ENCODE measurements around the gene TMEM39A. TPM values are rescaled to one million over a fixed set of nuclear protein-coding genes. Genes with fewer than 3 reads are reported as not detected.

The TMEM39A gene
- total and polyA plus RNA-seq, 2 donors (not counting 1 experiment from before 2014, with no cell fraction given), result 48.0 to 59.0 TPM

DNA sequence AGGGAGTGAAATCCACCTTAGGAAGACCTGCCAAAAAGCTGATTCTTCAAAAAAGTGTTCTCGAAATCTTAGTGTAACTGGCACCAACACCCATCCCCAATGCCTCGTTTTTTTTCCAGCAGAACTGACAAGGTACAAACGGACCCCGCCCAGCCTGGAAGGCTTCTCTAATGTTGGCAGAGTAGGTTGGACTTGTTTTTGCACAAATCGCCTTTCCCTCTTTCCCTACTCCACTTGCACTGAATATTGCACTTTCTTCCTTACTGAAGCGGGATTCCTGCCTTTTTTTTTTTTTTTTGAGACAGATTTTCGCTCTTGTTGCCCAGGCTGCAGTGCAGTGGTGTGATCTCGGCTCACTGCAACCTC, 34.4 kb upstream of the TMEM39A start:
- peak overlapping the region; percentile 83 for H3K27ac ChIP-seq (ENCODE audit: insufficient read depth, low read length)
- H3K9ac ChIP-seq (ENCODE audit: insufficient read depth, low read length), result peak overlapping the region; percentile 60
- H3K36me3 ChIP-seq (ENCODE audit: control insufficient read depth, insufficient read depth, low read length), result no peaks in the 10 kb centered on the region
- H3K4me3 ChIP-seq (replicated peaks in 1 of 4; ENCODE audit: control extremely low read depth in 1 of 4, insufficient read depth in 1 of 4, low read depth in 3 of 4, low read length in 4 of 4), result peak overlapping the region; percentile 54 to 99 (median 77)
- H3K79me2 ChIP-seq (ENCODE audit: control insufficient read depth, insufficient read depth, low read length), result peaks cover 17% of the 10 kb centered on the region
- peak overlapping the region; percentile 25 for H2AFZ ChIP-seq (ENCODE audit: low read length)
- DNase-seq (ENCODE audit: low read depth in 2 of 2), result peak; percentile 29 to 38
- H3K4me2 ChIP-seq (ENCODE audit: extremely low read depth, insufficient read depth, low read length), result peak overlapping the region; percentile 81
- TF ChIP-seq, protein P1, sequence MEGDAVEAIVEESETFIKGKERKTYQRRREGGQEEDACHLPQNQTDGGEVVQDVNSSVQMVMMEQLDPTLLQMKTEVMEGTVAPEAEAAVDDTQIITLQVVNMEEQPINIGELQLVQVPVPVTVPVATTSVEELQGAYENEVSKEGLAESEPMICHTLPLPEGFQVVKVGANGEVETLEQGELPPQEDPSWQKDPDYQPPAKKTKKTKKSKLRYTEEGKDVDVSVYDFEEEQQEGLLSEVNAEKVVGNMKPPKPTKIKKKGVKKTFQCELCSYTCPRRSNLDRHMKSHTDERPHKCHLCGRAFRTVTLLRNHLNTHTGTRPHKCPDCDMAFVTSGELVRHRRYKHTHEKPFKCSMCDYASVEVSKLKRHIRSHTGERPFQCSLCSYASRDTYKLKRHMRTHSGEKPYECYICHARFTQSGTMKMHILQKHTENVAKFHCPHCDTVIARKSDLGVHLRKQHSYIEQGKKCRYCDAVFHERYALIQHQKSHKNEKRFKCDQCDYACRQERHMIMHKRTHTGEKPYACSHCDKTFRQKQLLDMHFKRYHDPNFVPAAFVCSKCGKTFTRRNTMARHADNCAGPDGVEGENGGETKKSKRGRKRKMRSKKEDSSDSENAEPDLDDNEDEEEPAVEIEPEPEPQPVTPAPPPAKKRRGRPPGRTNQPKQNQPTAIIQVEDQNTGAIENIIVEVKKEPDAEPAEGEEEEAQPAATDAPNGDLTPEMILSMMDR (conservative IDR thresholded peaks at IDR 0.05 in 1 of 2, IDR thresholded peaks at IDR 0.05 in 1 of 2; ENCODE audit: low read depth in 1 of 2, low read length in 2 of 2), result no peak
- no peak for TF ChIP-seq EZH2 (IDR thresholded peaks at IDR 0.05; ENCODE audit: low read length, missing control alignments)
- H3K9me3 ChIP-seq (ENCODE audit: control insufficient read depth, insufficient read depth, low read depth, low read length), result no peaks in the 10 kb centered on the region
- peaks cover 3% of the 10 kb centered on the region for H3K4me1 ChIP-seq (ENCODE audit: control insufficient read depth, extremely low read depth, insufficient read depth, low read length)
- no peaks in the 10 kb centered on the region for H4K20me1 ChIP-seq (ENCODE audit: control insufficient read depth, extremely low read depth, insufficient read depth, low read length)
- H3K27me3 ChIP-seq (ENCODE audit: control insufficient read depth, insufficient read depth, low read length), result no peaks in the 10 kb centered on the region

DNA sequence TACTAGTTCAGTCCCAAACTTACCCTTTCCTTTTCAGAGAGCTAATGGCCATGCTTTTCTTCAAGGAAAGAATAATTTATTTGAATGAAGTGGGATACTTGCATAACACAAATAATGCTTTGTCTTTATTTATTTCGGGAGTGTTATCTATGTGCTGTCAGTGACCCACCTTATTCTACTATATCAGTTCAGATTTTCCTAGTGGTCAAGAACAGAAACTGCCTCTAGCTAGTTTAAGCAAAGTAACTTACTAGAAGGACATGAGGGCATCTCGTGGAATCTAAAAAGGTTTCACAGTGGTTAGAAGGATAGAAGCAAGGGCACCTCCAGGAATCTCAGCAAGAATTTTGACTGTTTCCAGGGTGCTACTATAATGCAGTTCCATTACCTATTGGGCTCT, 31.2 kb upstream of the TMEM39A start:
- no peaks in the 10 kb centered on the region for H4K20me1 ChIP-seq (ENCODE audit: control insufficient read depth, extremely low read depth, insufficient read depth, low read length)
- no peaks in the 10 kb centered on the region for H3K9me3 ChIP-seq (ENCODE audit: control insufficient read depth, insufficient read depth, low read depth, low read length)
- H3K79me2 ChIP-seq (ENCODE audit: control insufficient read depth, insufficient read depth, low read length), result peaks cover 9% of the 10 kb centered on the region
- DNase-seq (ENCODE audit: low read depth in 2 of 2), result no peak
- H3K36me3 ChIP-seq (ENCODE audit: control insufficient read depth, insufficient read depth, low read length), result no peaks in the 10 kb centered on the region
- no peak overlapping the region for H3K27ac ChIP-seq (ENCODE audit: insufficient read depth, low read length)
- no peak overlapping the region for H2AFZ ChIP-seq (ENCODE audit: low read length)
- no peaks in the 10 kb centered on the region for H3K27me3 ChIP-seq (ENCODE audit: control insufficient read depth, insufficient read depth, low read length)
- no peak overlapping the region for H3K4me2 ChIP-seq (ENCODE audit: extremely low read depth, insufficient read depth, low read length)
- H3K9ac ChIP-seq (ENCODE audit: insufficient read depth, low read length), result no peak overlapping the region
- H3K4me1 ChIP-seq (ENCODE audit: control insufficient read depth, extremely low read depth, insufficient read depth, low read length), result peaks cover 3% of the 10 kb centered on the region
- TF ChIP-seq EZH2 (IDR thresholded peaks at IDR 0.05; ENCODE audit: low read length, missing control alignments), result no peak
- TF ChIP-seq, protein P1 (conservative IDR thresholded peaks at IDR 0.05 in 1 of 2, IDR thresholded peaks at IDR 0.05 in 1 of 2; ENCODE audit: low read depth in 1 of 2, low read length in 2 of 2), result peak in 1 of 2 donors; percentile 4
- no peak overlapping the region for H3K4me3 ChIP-seq (replicated peaks in 1 of 4; ENCODE audit: control extremely low read depth in 1 of 4, insufficient read depth in 1 of 4, low read depth in 3 of 4, low read length in 4 of 4)

DNA sequence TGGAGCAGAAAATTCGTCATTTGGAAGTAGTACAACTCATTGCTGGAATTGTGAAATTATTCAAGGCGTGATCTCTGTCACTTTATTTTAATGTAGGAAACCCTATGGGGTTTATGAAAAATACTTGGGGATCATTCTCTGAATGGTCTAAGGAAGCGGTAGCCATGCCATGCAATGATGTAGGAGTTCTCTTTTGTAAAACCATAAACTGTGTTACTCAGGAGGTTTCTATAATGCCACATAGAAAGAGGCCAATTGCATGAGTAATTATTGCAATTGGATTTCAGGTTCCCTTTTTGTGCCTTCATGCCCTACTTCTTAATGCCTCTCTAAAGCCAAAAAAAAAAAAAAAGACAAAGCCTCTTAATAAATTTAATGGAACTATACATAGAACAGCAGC, 29.4 kb upstream of the TMEM39A start:
- H3K79me2 ChIP-seq (ENCODE audit: control insufficient read depth, insufficient read depth, low read length), result no peaks in the 10 kb centered on the region
- H3K9me3 ChIP-seq (ENCODE audit: control insufficient read depth, insufficient read depth, low read depth, low read length), result no peaks in the 10 kb centered on the region
- H3K27ac ChIP-seq (ENCODE audit: insufficient read depth, low read length), result no peak overlapping the region
- no peaks in the 10 kb centered on the region for H3K27me3 ChIP-seq (ENCODE audit: control insufficient read depth, insufficient read depth, low read length)
- H4K20me1 ChIP-seq (ENCODE audit: control insufficient read depth, extremely low read depth, insufficient read depth, low read length), result no peaks in the 10 kb centered on the region
- no peak overlapping the region for H3K4me3 ChIP-seq (replicated peaks in 1 of 4; ENCODE audit: control extremely low read depth in 1 of 4, insufficient read depth in 1 of 4, low read depth in 3 of 4, low read length in 4 of 4)
- H2AFZ ChIP-seq (ENCODE audit: low read length), result no peak overlapping the region
- no peak for DNase-seq (ENCODE audit: low read depth in 2 of 2)
- no peak overlapping the region for H3K4me2 ChIP-seq (ENCODE audit: extremely low read depth, insufficient read depth, low read length)
- no peak for TF ChIP-seq EZH2 (IDR thresholded peaks at IDR 0.05; ENCODE audit: low read length, missing control alignments)
- TF ChIP-seq, protein P1 (conservative IDR thresholded peaks at IDR 0.05 in 1 of 2, IDR thresholded peaks at IDR 0.05 in 1 of 2; ENCODE audit: low read depth in 1 of 2, low read length in 2 of 2), result no peak
- no peak overlapping the region for H3K9ac ChIP-seq (ENCODE audit: insufficient read depth, low read length)
- H3K4me1 ChIP-seq (ENCODE audit: control insufficient read depth, extremely low read depth, insufficient read depth, low read length), result peaks cover 3% of the 10 kb centered on the region
- no peaks in the 10 kb centered on the region for H3K36me3 ChIP-seq (ENCODE audit: control insufficient read depth, insufficient read depth, low read length)
